K562 (cell line): ENCODE measurements around the gene JPT1. TPM values are rescaled to one million over a fixed set of nuclear protein-coding genes. Genes with fewer than 3 reads are reported as not detected.

ENCODE experiments used
- ATAC-seq: fragments of 200-7000 bp; cut with Tn5 transposase; 3 replicates; pipeline ENCODE4 v1.9.1; 2020; ENCODE audit warnings: moderate library complexity
- BruUV-seq: library from RNA; stranded (reverse); fragments of 400-500 nt; replicated peaks from 2 replicates; lab custom pipeline; 2021; lab: Mats Ljungman, UMichigan
- CTCF ChIA-PET: fragments of 300-600 bp; formaldehyde crosslinking; extraction: SDS; loops from one replicate; lab custom pipeline; 2021; ENCODE audit warnings: low intra/inter-chr PET ratio; lab: Yijun Ruan, JAX
- POLR2A ChIA-PET: fragments of 300-600, 350-650 bp; sonication (Branson Sonifier 250); formaldehyde crosslinking; extraction: SDS; loops from one replicate; lab custom pipeline; 2021; ENCODE audit warnings: antibody characterized with exemption, inconsistent platforms; lab: Yijun Ruan, JAX
- DNase-seq, 4 experiments: peaks; one replicate each; pipeline versions ENCODE4 v3.0.0 to v3.0.0-alpha.2; 2011 to 2018; ENCODE audit warnings: low spot score in 3 of 4, mixed read lengths in 3 of 4; ENCODE audit errors: extremely low read depth in 1 of 4
- FAIRE-seq: peaks from 2 replicates; lab custom pipeline; 2011; peaks lifted over from hg19 to GRCh38; lab: Jason Lieb, UNC
- H2AFZ ChIP-seq: 2 replicates; pipeline ENCODE4 v1.6.0; 2011; ENCODE audit warnings: low read depth, low read length, control low read depth, inconsistent platforms
- H3K27ac ChIP-seq: fragments of 200-600 bp; 3 replicates; pipeline ENCODE4 v1.8.0; 2011; ENCODE audit warnings: low read depth, mild to moderate bottlenecking, control low read depth, inconsistent platforms, low read length, moderate library complexity, mixed read lengths; ENCODE audit errors: extremely low read depth
- H3K27me3 ChIP-seq, 2 experiments: fragments of 300-600 bp in 1 of 2; 2 replicates in 1 of 2; 3 replicates in 1 of 2; pipeline versions ENCODE4 v1.6.0 to v1.8.0; 2011; ENCODE audit warnings: inconsistent platforms in 2 of 2, low read length in 2 of 2, mild to moderate bottlenecking in 1 of 2, mixed read lengths in 1 of 2, moderate library complexity in 1 of 2; ENCODE audit not compliant: control insufficient read depth in 2 of 2, insufficient read depth in 2 of 2
- H3K36me3 ChIP-seq: fragments of 300-600 bp; 3 replicates; pipeline ENCODE4 v1.8.0; 2011; ENCODE audit warnings: mild to moderate bottlenecking, low read length, inconsistent platforms; ENCODE audit not compliant: control insufficient read depth, insufficient read depth
- H3K4me1 ChIP-seq, 2 experiments: fragments of 200-600 bp in 1 of 2; replicated peaks in 1 of 2; 2 replicates in 1 of 2; 3 replicates in 1 of 2; pipeline versions ENCODE4 v1.5.1 to v1.8.0; 2011; ENCODE audit warnings: inconsistent platforms in 2 of 2, low read length in 2 of 2, mild to moderate bottlenecking in 1 of 2, mixed read lengths in 1 of 2, moderate library complexity in 1 of 2; ENCODE audit not compliant: control insufficient read depth in 2 of 2, insufficient read depth in 2 of 2
- H3K4me2 ChIP-seq: 2 replicates; pipeline ENCODE4 v1.6.1; 2011; ENCODE audit warnings: low read length, control low read depth, inconsistent platforms, mixed read lengths; ENCODE audit not compliant: insufficient read depth
- H3K4me3 ChIP-seq: fragments of 200-600 bp; sonication (generic), shearing (Covaris generic); 2 replicates; pipeline ENCODE4 v1.5.1; 2016; ENCODE audit warnings: control low read depth, inconsistent platforms
- H3K79me2 ChIP-seq: fragments of 200-600 bp; 3 replicates; pipeline ENCODE4 v1.8.0; 2011; ENCODE audit warnings: low read length, inconsistent platforms; ENCODE audit not compliant: control insufficient read depth, insufficient read depth
- H3K9ac ChIP-seq, 2 experiments: 2 replicates each; pipeline versions ENCODE4 v1.6.0 to v1.6.1; 2011; ENCODE audit warnings: low read depth in 2 of 2, low read length in 2 of 2, control low read depth in 1 of 2, inconsistent platforms in 1 of 2, mild to moderate bottlenecking in 1 of 2, mixed read lengths in 1 of 2; ENCODE audit not compliant: insufficient read depth in 1 of 2
- H3K9me1 ChIP-seq: one replicate; pipeline ENCODE4 v1.6.0; 2011; ENCODE audit warnings: inconsistent platforms, mild to moderate bottlenecking, low read length, moderate library complexity; ENCODE audit not compliant: control insufficient read depth, insufficient read depth
- H3K9me3 ChIP-seq: replicated peaks from 2 replicates; pipeline ENCODE4 v1.5.1; 2011; ENCODE audit warnings: low read depth, low read length, inconsistent platforms; ENCODE audit not compliant: control insufficient read depth, insufficient read depth
- H4K20me1 ChIP-seq: replicated peaks from 2 replicates; pipeline ENCODE4 v1.6.1; 2011; ENCODE audit warnings: low read length, inconsistent platforms, mixed read lengths; ENCODE audit not compliant: control insufficient read depth, insufficient read depth
- E2F5 ChIP-seq: sonication (generic); formaldehyde crosslinking; IDR thresholded peaks from 2 replicates; pipeline ENCODE4 v1.8.0; 2022; ENCODE audit warnings: mild to moderate bottlenecking, missing genetic modification reagents
- GABPA ChIP-seq: fragments of 200-800 bp; sonication (Bioruptor generic); conservative IDR thresholded peaks from 2 replicates; pipeline ENCODE4 v1.6.1; 2016; ENCODE audit warnings: low read depth, missing genetic modification characterization, missing compliant biosample characterization
- KHSRP ChIP-seq: fragments of 450-650 bp; IDR thresholded peaks from 2 replicates; pipeline ENCODE4 v1.6.1; 2017
- NCOR1 ChIP-seq: fragments of 450-650 bp; IDR thresholded peaks from 2 replicates; pipeline ENCODE4 v1.6.1; 2016; ENCODE audit warnings: mild to moderate bottlenecking, moderate library complexity
- NR2C2 ChIP-seq, 2 experiments: fragments of 200-800 bp in 1 of 2; sonication (Bioruptor generic) in 1 of 2; sonication (generic) in 1 of 2; formaldehyde crosslinking in 1 of 2; IDR thresholded peaks; 2 replicates each; pipeline versions ENCODE4 v1.6.1 to v1.8.0; 2016 to 2022; ENCODE audit warnings: mild to moderate bottlenecking in 1 of 2, missing compliant biosample characterization in 1 of 2, missing genetic modification characterization in 1 of 2, missing genetic modification reagents in 1 of 2
- PRDM10 ChIP-seq: fragments of 450-650 bp; IDR thresholded peaks from 2 replicates; pipeline ENCODE4 v1.6.1; 2018; ENCODE audit not compliant: partially characterized antibody
- ZNF121 ChIP-seq: sonication (generic); formaldehyde crosslinking; conservative IDR thresholded peaks from 2 replicates; pipeline ENCODE4 v1.8.0; 2022; ENCODE audit warnings: missing genetic modification reagents
- WGBS: fragments of 100-300 bp; shearing (Covaris generic); methylation state at CpG from one replicate; pipeline ENCODE4 v1.1.6; 2016; ENCODE audit warnings: low coverage, mixed read lengths; ENCODE audit not compliant: insufficient coverage; ENCODE audit errors: missing lambda C conversion rate; 5-methylcytosine and 5-hydroxymethylcytosine counted together
- in situ Hi-C: fragments of 300-500 bp; cut with MboI; formaldehyde crosslinking; loops from 4 replicates; pipeline ENCODE4 v1.15.0; 2018; ENCODE audit warnings: inconsistent platforms, mixed read lengths
- intact Hi-C: fragments of 100-400 bp; cut with micrococcal nuclease; formaldehyde crosslinking; loops from 2 replicates; pipeline ENCODE4 v1.14.2; 2022
- polyA plus RNA-seq, 8 experiments: library from polyadenylated mRNA; depleted of rRNA in 4 of 8; stranded (reverse) in 5 of 8; unstranded in 3 of 8; fragments of >200 nt; fragmentation: Nextera tagmentation in 2 of 8; fragmentation: Illumina TruSeq in 1 of 8; extraction: Ambion mirVana in 2 of 8; extraction: Trizol in 1 of 8; gene quantifications; 2 replicates each; pipeline versions ENCODE4 v1.2.1 to v1.2.3, GENCODE V29; 2011 to 2014; ENCODE audit warnings: inconsistent platforms in 1 of 8, missing spikeins in 1 of 8
- total RNA-seq, 7 experiments: library from RNA; depleted of rRNA in 6 of 7; stranded (reverse); fragments of >200 nt in 6 of 7; fragmentation: Illumina TruSeq in 2 of 7; extraction: Trizol in 2 of 7; gene quantifications; 2 replicates each; pipeline versions ENCODE4 v1.2.1 to v1.2.3, GENCODE V29; 2011 to 2021; ENCODE audit warnings: low replicate concordance in 1 of 7

Gene JPT1
- total and polyA plus RNA-seq, 9 of the 15 experiments (the other 6 are each of a cell fraction or from before 2014, with no cell fraction given), result 56.7 to 292 (median 144) TPM

- no peak overlapping the region for H2AFZ ChIP-seq
- H3K9ac ChIP-seq, result no peak overlapping the region
- 97% methylated on average over 6 of the region's 8 CpGs for WGBS
- peaks cover 27 to 47% of the 10 kb centered on the region in 2 experiments for H3K4me1 ChIP-seq
- no peak overlapping the region for H3K4me3 ChIP-seq
- H3K4me2 ChIP-seq, result no peak overlapping the region
- ATAC-seq (no peak), FAIRE-seq (no peak), DNase-seq (no peak)
- in situ Hi-C loops, result no loop called here
- POLR2A ChIA-PET, result interaction anchor here (0.6 to 7.6 kb wide), 8 partner anchors 10 to 361 kb away, joined by 3 to 58 read pairs (median 4); partner anchors contain the start of genes ARMC7 and JPT1
- H3K27me3 ChIP-seq, result no peaks in the 10 kb centered on the region
- CTCF ChIA-PET, result no interaction called here
- peaks cover 6% of the 10 kb centered on the region; the same call in 1 of the 2 replicates for H4K20me1 ChIP-seq
- no peaks in the 10 kb centered on the region for H3K9me1 ChIP-seq
- peaks cover 46% of the 10 kb centered on the region for H3K79me2 ChIP-seq
- no TSS peak for BruUV-seq
- intact Hi-C loops, result no loop called here
- H3K36me3 ChIP-seq, result peaks cover 25% of the 10 kb centered on the region; the same call in 2 of the 3 replicates
- TF ChIP-seq KHSRP, result no peak
- no peak for TF ChIP-seq NCOR1
- TF ChIP-seq ZNF121 (CRISPR knock-in tag), result peak; percentile 76
- TF ChIP-seq, all 486 proteins: peak for 1
- H3K27ac ChIP-seq, result no peak overlapping the region
- H3K9me3 ChIP-seq, result no peaks in the 10 kb centered on the region
Observed at GRCh38 chr17:75126954-75127353, 27.4 kb downstream of the JPT1 start.

GRCh38 chr17:75125984-75126383 is 28.3 kb downstream of the JPT1 start:
- no peaks in the 10 kb centered on the region for H3K9me3 ChIP-seq
- BruUV-seq, result no TSS peak
- peaks cover 38% of the 10 kb centered on the region for H3K79me2 ChIP-seq
- H3K27me3 ChIP-seq, result no peaks in the 10 kb centered on the region
- no peak overlapping the region for H3K4me2 ChIP-seq
- POLR2A ChIA-PET, result interaction anchor here (0.6 to 7.6 kb wide), 6 partner anchors 9 to 120 kb away, joined by 3 to 58 read pairs (median 14); partner anchors contain the start of genes ARMC7 and JPT1
- no peak overlapping the region for H3K4me3 ChIP-seq
- H3K36me3 ChIP-seq, result peaks cover 27% of the 10 kb centered on the region; the same call in 2 of the 3 replicates
- H2AFZ ChIP-seq, result no peak overlapping the region
- no peak for FAIRE-seq
- ATAC-seq, result no peak
- CTCF ChIA-PET, result no interaction called here
- peaks cover 27 to 38% of the 10 kb centered on the region in 2 experiments for H3K4me1 ChIP-seq
- peak in 1 of 4 experiments; percentile 15 for DNase-seq
- H3K27ac ChIP-seq, result no peak overlapping the region; the same call in 2 of the 3 replicates
- intact Hi-C loops (no loop called here), in situ Hi-C loops (no loop called here)
- peaks cover 6% of the 10 kb centered on the region; the same call in 1 of the 2 replicates for H4K20me1 ChIP-seq
- no peaks in the 10 kb centered on the region for H3K9me1 ChIP-seq
- no peak overlapping the region for H3K9ac ChIP-seq
- WGBS, result 46% methylated on average over 3 of the region's 3 CpGs
- TF ChIP-seq E2F5 (CRISPR knock-in tag) (0 out of 2 replicates have a peak, but pooled peaks have one; percentile 62), NR2C2 (CRISPR knock-in tag; IDR thresholded peaks at IDR 0.05) (peak; percentile 34; the same call in 1 of the 2 replicates), NR2C2 (tag; IDR thresholded peaks at IDR 0.05) (no peak), PRDM10 (peak; percentile 29), GABPA (tag) (0 out of 2 replicates have a peak, but pooled peaks have one; percentile 20)
